Adrenal gland (tissue), 12 donors: ENCODE measurements around the gene PIAS1. TPM values are rescaled to one million over a fixed set of nuclear protein-coding genes. Genes with fewer than 3 reads are reported as not detected.
A peak's percentile ranks its signal among the peaks of the same experiment; 100 is the strongest.

Source experiments
- DNase-seq, 7 donors: peaks; one replicate each; pipeline ENCODE4 v3.0.0-alpha.2; 2019 to 2020
- H3K27ac ChIP-seq, 5 donors: fragments of 200-600 bp; sonication (generic) in 4 of 5; 1 replicate in 3 of 5; 2 replicates in 2 of 5; pipeline versions ENCODE4 v1.5.1 to v1.8.0; 2016 to 2020; ENCODE audit warnings: mild to moderate bottlenecking in 1 of 5
- H3K27me3 ChIP-seq: fragments of 200-600 bp; 2 replicates; pipeline ENCODE4 v1.8.0; 2021
- H3K36me3 ChIP-seq, 2 donors: fragments of 200-600 bp; replicated peaks in 1 of 2; 1 replicate in 1 of 2; 2 replicates in 1 of 2; pipeline versions ENCODE4 v1.5.1 to v1.8.0; 2018 to 2022
- H3K4me1 ChIP-seq, 2 donors: fragments of 200-600 bp; replicated peaks in 1 of 2; 1 replicate in 1 of 2; 2 replicates in 1 of 2; pipeline versions ENCODE4 v1.5.1 to v1.8.0; 2018 to 2021
- H3K4me3 ChIP-seq, 4 donors: fragments of 200-600 bp; sonication (generic) in 3 of 4; one replicate each; pipeline ENCODE4 v1.5.1; 2016 to 2018
- H3K9me3 ChIP-seq, 3 donors: fragments of 200-600 bp; sonication (generic) in 1 of 3; replicated peaks in 1 of 3; 1 replicate in 2 of 3; 2 replicates in 1 of 3; pipeline versions ENCODE4 v1.5.1 to v1.8.0; 2016 to 2021
- POLR2A ChIP-seq, 2 donors: fragments of 450-650 bp; IDR thresholded peaks; one replicate each; pipeline ENCODE4 v1.6.1; 2017; ENCODE audit warnings: antibody characterized with exemption in 2 of 2, mild to moderate bottlenecking in 2 of 2, moderate library complexity in 1 of 2
- WGBS, 4 donors: extraction: QIAGEN DNeasy Blood & Tissue Kit in 2 of 4; methylation state at CpG; one replicate each; pipeline versions ENCODE4 v1.1.5 to v1.1.7; 2013 to 2017; 5-methylcytosine and 5-hydroxymethylcytosine counted together
- intact Hi-C, 2 donors: fragments of 100-400 bp; cut with DNase I; formaldehyde crosslinking; loops; one replicate each; pipeline versions ENCODE4 v1.14.1 to v1.15.0; 2022 to 2023
- polyA plus RNA-seq, 3 donors: library from polyadenylated mRNA; stranded (reverse); fragments of 200-250 nt in 2 of 3; fragments of 350-450 nt in 1 of 3; fragmentation: Illumina TruSeq in 1 of 3; extraction: RNeasy Lipid Tissue Mini Kit (QIAGEN cat#74804) in 1 of 3; gene quantifications; one replicate each; pipeline ENCODE4 v1.2.3, GENCODE V29; 2013 to 2014
- total RNA-seq, 9 donors: library from RNA; depleted of rRNA in 4 of 9; stranded (reverse); fragments of >200 nt in 4 of 9; fragments of 120-200 nt in 1 of 9; fragmentation: NEBNext Ultra II Directional in 1 of 9; extraction: Animal tissue kit (Norgen Biotek cat#: 25700) in 1 of 9; gene quantifications; one replicate each; pipeline versions ENCODE4 v1.1.0 to v1.2.4, GENCODE V29; 2013 to 2023
- TF ChIP-seq, protein P1 (sequence below), 6 experiments: fragments of 450-650 bp in 4 of 6; fragments of 200-600 bp in 2 of 6; sonication (generic) in 1 of 6; IDR thresholded peaks; 1 replicate in 5 of 6; 2 replicates in 1 of 6; pipeline versions ENCODE4 v1.5.1 to v1.8.0; 2016 to 2021; ENCODE audit warnings: antibody characterized with exemption in 6 of 6, mild to moderate bottlenecking in 2 of 6, moderate library complexity in 1 of 6
- donor health status: healthy with polysubstance abuse.
- donor health status: Bipolar disorder and iron deficiency.
- donor health status: DM: yes; HTN: yes; CAD: no.
- donor health status: DM: no; HTN: no; CAD: no.
- donor health status: DM: no; HTN: no; CAD: no.
- donor health status: DM: yes; HTN: yes; CAD: no.

Gene PIAS1
- total and polyA plus RNA-seq, 12 donors: 12.7 to 60.0 (median 38.8) TPM

DNA sequence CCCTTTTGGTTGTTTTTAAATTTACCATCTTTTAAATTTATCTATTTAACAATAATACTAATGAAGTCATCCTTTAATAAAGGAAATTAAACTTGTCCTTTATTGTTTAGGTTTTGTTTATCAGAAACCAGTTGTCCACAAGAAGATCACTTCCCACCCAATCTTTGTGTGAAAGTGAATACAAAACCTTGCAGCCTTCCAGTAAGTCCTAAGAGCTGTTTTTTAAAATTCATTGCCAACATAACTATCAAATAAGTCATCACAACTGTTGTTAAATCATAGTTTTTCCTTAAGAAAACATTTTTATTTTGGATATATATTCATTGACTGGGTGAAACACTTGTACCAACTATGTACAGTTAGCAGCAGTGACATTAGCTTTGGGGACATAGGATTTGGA lies 91.6 kb downstream of the PIAS1 start:
- Histone ChIP-seq H3K4me3 (no peak overlapping the region), H3K9me3 (no peaks in the 10 kb centered on the region), H3K4me1 (peaks cover 0 to 3% of the 10 kb centered on the region in 2 donors), H3K27me3 (no peaks in the 10 kb centered on the region), H3K36me3 (peaks cover 0 to 7% of the 10 kb centered on the region in 2 donors), H3K27ac (no peak overlapping the region)
- intact Hi-C loops: no loop called here
- DNase-seq: no peak
- TF ChIP-seq, protein P1, sequence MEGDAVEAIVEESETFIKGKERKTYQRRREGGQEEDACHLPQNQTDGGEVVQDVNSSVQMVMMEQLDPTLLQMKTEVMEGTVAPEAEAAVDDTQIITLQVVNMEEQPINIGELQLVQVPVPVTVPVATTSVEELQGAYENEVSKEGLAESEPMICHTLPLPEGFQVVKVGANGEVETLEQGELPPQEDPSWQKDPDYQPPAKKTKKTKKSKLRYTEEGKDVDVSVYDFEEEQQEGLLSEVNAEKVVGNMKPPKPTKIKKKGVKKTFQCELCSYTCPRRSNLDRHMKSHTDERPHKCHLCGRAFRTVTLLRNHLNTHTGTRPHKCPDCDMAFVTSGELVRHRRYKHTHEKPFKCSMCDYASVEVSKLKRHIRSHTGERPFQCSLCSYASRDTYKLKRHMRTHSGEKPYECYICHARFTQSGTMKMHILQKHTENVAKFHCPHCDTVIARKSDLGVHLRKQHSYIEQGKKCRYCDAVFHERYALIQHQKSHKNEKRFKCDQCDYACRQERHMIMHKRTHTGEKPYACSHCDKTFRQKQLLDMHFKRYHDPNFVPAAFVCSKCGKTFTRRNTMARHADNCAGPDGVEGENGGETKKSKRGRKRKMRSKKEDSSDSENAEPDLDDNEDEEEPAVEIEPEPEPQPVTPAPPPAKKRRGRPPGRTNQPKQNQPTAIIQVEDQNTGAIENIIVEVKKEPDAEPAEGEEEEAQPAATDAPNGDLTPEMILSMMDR (IDR thresholded peaks at IDR 0.05): no peak
- no peak for TF ChIP-seq POLR2A (IDR thresholded peaks at IDR 0.05)

DNA sequence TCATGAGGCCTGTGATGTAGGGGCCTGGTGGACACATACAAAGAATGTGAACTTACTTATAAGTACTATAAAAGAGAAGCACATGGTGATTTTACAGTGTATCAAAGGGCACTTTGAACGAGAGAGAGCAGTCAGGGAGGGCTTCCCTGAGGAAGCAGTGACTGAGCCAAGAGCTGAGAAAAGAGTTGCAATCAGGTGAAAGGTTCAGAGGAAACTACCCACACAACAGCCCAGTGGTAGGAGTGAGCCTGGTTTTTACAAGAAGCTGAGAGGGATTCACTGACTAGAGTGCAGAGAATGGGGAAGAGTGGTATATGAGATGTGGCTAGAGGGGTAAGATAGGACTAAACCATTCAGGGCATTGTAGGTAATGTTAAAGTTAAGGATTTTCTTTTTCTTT lies 93.9 kb downstream of the PIAS1 start:
- H3K4me1 ChIP-seq: peaks cover 0 to 3% of the 10 kb centered on the region in 2 donors
- intact Hi-C loops: no loop called here
- no peak for DNase-seq
- H3K27ac ChIP-seq: no peak overlapping the region
- TF ChIP-seq, protein P1 (IDR thresholded peaks at IDR 0.05): no peak
- 83 to 94% (median 88%) methylated on average over 1 of the region's 1 CpG for WGBS, 4 donors
- H3K9me3 ChIP-seq: no peaks in the 10 kb centered on the region
- H3K36me3 ChIP-seq: peaks cover 0 to 7% of the 10 kb centered on the region in 2 donors
- H3K4me3 ChIP-seq: no peak overlapping the region
- H3K27me3 ChIP-seq: no peaks in the 10 kb centered on the region

DNA sequence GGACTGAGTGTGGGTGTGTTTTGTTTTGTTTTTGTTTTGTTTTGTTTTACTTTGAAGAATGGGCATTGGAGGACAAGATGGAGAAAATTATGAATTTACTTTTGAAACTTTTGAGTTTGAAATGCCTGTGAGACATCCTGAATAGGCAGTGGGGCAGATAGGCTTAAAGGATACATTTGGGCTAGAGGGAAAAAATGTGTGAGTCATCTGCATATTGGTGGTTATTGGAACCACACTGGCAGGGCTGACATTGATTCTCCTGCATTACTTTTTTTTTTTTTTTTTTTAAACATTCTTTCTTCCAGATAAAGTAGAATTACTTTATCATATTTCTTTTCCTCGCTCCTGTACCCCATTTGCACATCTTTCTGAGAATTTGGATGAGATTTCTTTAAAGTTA lies 94.9 kb downstream of the PIAS1 start:
- Histone ChIP-seq H3K9me3 (no peaks in the 10 kb centered on the region), H3K27ac (no peak overlapping the region), H3K4me1 (peaks cover 0 to 6% of the 10 kb centered on the region in 2 donors), H3K4me3 (no peak overlapping the region), H3K36me3 (peaks cover 0 to 7% of the 10 kb centered on the region in 2 donors), H3K27me3 (no peaks in the 10 kb centered on the region)
- no peak for TF ChIP-seq POLR2A (IDR thresholded peaks at IDR 0.05)
- TF ChIP-seq, protein P1 (IDR thresholded peaks at IDR 0.05): no peak
- 74 to 84% (median 78%) methylated on average over 1 of the region's 1 CpG for WGBS, 4 donors
- peak in 2 of 7 donors; percentile 15 to 16 for DNase-seq
- intact Hi-C loops: no loop called here

DNA sequence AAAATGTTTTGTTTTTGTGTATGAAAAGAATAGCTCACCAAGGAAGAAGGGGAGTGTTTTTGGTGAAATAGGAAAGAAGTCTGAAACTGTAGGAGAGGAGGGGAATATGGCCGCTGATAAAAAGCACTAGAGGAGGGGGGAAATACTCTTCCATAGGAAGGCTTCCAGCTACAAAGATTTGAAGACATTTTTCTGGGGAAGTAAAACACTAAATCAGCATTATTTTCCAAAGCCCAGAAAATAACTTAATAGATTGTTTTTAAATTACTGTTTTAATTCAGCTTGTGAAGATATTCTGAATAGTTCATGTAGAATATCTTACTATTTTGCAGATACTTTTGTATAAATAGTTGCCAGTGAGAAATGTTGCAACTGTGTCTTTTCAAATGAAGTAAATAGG lies 96.1 kb downstream of the PIAS1 start:
- Histone ChIP-seq H3K27ac (no peak overlapping the region), H3K9me3 (no peaks in the 10 kb centered on the region), H3K36me3 (peaks cover 0 to 7% of the 10 kb centered on the region in 2 donors), H3K27me3 (no peaks in the 10 kb centered on the region), H3K4me1 (peaks cover 0 to 15% of the 10 kb centered on the region in 2 donors), H3K4me3 (no peak overlapping the region)
- intact Hi-C loops: loop anchor here in 1 of 2 donors (10.0 kb wide), 1 partner anchor 95 kb away; the partner anchor contains the start of gene PIAS1
- WGBS, 4 donors: 93 to 97% (median 94%) methylated on average over 1 of the region's 1 CpG
- no peak for DNase-seq
- TF ChIP-seq, protein P1 (IDR thresholded peaks at IDR 0.05): no peak
- TF ChIP-seq POLR2A (IDR thresholded peaks at IDR 0.05): no peak
